Left ventricle myocardium inferior (tissue), 1 donor: Measurements from ENCODE around the gene NCOA7. TPM values are rescaled to one million over a fixed set of nuclear protein-coding genes. Genes with fewer than 3 reads are reported as not detected.

Experiments
- DNase-seq: peaks from one replicate; pipeline ENCODE4 v3.0.0-alpha.2; 2020
- H3K27ac ChIP-seq: fragments of 200-600 bp; replicated peaks from 2 replicates; pipeline ENCODE4 v1.8.0; 2021
- H3K27me3 ChIP-seq: fragments of 200-600 bp; 2 replicates; pipeline ENCODE4 v1.8.0; 2021; ENCODE audit warnings: low read depth
- H3K36me3 ChIP-seq: fragments of 200-600 bp; 2 replicates; pipeline ENCODE4 v1.8.0; 2021
- H3K4me1 ChIP-seq: fragments of 200-600 bp; 2 replicates; pipeline ENCODE4 v1.8.0; 2021
- H3K4me3 ChIP-seq: fragments of 200-600 bp; 2 replicates; pipeline ENCODE4 v1.8.0; 2021; ENCODE audit warnings: mild to moderate bottlenecking, moderate library complexity
- H3K9me3 ChIP-seq: fragments of 200-600 bp; replicated peaks from 2 replicates; pipeline ENCODE4 v1.8.0; 2021
- CTCF ChIP-seq: fragments of 200-600 bp; IDR thresholded peaks from 2 replicates; pipeline ENCODE4 v1.8.0; 2021; ENCODE audit warnings: antibody characterized with exemption, mild to moderate bottlenecking, borderline replicate concordance
- intact Hi-C: fragments of 100-400 bp; cut with micrococcal nuclease; formaldehyde crosslinking; loops from one replicate; pipeline ENCODE4 v1.11.0; 2022
- total RNA-seq: library from RNA; stranded (reverse); fragmentation: NEBNext Ultra II Directional; extraction: Animal tissue kit (Norgen Biotek cat#: 25700); gene quantifications from one replicate; pipeline ENCODE4 v1.2.1, GENCODE V29; 2021
- donor health status: DM: no; HTN: yes; CAD: no; lungs with severe emphysema.

NCOA7 gene
- total RNA-seq, 1 donor from 2014 or later: 10.3 TPM

DNA sequence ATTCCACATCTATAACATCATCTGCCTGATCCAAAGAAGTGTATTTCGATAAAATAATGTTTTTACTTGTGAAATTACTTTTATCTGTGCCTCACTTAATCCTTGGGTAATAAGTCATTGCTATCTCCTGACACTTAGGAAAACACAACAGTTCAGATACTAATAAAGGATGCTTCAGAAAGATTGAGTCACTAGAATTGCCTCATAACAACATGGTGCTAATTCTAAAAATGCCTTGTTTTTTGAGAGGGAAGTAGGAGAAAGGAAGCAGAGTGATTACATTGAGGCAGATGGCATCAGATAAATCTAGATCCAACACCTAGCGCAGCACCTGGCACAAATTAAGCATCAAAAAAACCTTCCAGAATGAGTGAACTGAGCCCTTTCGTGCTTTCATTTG, 69.0 kb downstream of the NCOA7 start:
- H3K4me1 ChIP-seq: no peaks in the 10 kb centered on the region
- TF ChIP-seq CTCF: no peak
- H3K9me3 ChIP-seq: no peaks in the 10 kb centered on the region
- no peak overlapping the region for H3K4me3 ChIP-seq
- H3K36me3 ChIP-seq: peaks cover 9% of the 10 kb centered on the region
- no peak overlapping the region for H3K27ac ChIP-seq
- no peaks in the 10 kb centered on the region for H3K27me3 ChIP-seq
- no peak for DNase-seq
- intact Hi-C loops: no loop called here

GRCh38 chr6:125863023-125863422, 72.3 kb downstream of the NCOA7 start:
- Histone ChIP-seq H3K36me3 (no peaks in the 10 kb centered on the region), H3K4me3 (no peak overlapping the region), H3K27ac (no peak overlapping the region), H3K27me3 (no peaks in the 10 kb centered on the region), H3K4me1 (peaks cover 5% of the 10 kb centered on the region), H3K9me3 (no peaks in the 10 kb centered on the region)
- no peak for DNase-seq
- TF ChIP-seq CTCF: no peak
- intact Hi-C loops: no loop called here

- no peak for TF ChIP-seq CTCF
- no peak for DNase-seq
- Histone ChIP-seq H3K27me3 (no peaks in the 10 kb centered on the region), H3K27ac (no peak overlapping the region), H3K4me1 (peaks cover 25% of the 10 kb centered on the region), H3K9me3 (no peaks in the 10 kb centered on the region), H3K4me3 (no peak overlapping the region), H3K36me3 (no peaks in the 10 kb centered on the region)
- intact Hi-C loops: no loop called here
These were observed 74.3 kb downstream of the NCOA7 start for GRCh38 chr6:125865015-125865414.

DNA sequence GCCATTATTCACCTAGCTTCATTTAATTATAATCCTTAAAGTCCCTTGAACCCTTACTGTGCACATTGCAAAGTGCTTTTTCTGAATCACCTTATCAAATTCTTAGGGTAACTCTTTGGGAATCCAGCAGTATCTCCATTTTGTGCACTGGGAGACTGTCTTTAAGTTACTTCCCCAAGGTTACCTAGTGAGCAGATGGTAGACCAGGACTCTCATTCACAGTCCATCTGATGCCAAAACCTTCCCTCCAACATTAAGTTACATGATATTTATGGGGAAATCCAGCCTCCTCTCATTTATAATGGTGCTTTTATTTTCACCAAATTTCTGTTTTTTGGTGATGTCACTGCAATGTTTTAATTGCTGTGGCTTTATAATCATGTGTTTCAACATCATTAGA, 75.7 kb downstream of the NCOA7 start:
- H3K27me3 ChIP-seq: no peaks in the 10 kb centered on the region
- no peaks in the 10 kb centered on the region for H3K36me3 ChIP-seq
- peaks cover 27% of the 10 kb centered on the region for H3K4me1 ChIP-seq
- TF ChIP-seq CTCF: no peak
- intact Hi-C loops: no loop called here
- no peak overlapping the region for H3K4me3 ChIP-seq
- H3K27ac ChIP-seq: no peak overlapping the region
- no peak for DNase-seq
- no peaks in the 10 kb centered on the region for H3K9me3 ChIP-seq

DNA sequence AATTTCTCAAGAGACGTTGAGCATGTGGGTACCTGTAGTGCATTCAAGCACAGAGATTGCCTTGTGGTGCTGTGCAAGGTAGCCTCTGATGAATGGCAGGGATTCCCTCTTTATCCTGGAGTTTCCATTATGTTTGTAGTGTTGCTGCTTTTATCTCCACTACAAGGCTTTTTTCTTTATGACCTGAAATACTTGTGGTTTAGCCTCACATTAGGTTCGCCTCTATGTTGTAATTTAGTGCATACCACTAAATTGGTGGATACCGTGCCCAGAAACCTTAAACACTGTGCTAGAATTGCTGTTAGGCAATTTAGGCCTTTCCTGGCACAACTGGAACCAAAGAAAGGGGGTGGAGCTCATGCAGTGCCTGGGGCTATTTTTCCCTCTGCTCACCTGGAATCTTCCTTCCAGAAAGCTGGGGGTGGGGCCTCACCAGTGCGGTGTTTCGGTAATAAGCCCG, 76.8 kb downstream of the NCOA7 start:
- no peaks in the 10 kb centered on the region for H3K36me3 ChIP-seq
- H3K27ac ChIP-seq: peak overlapping the region; percentile 0
- intact Hi-C loops: no loop called here
- H3K4me1 ChIP-seq: peaks cover 30% of the 10 kb centered on the region
- no peak for TF ChIP-seq CTCF
- H3K4me3 ChIP-seq: no peak overlapping the region
- no peaks in the 10 kb centered on the region for H3K9me3 ChIP-seq
- no peaks in the 10 kb centered on the region for H3K27me3 ChIP-seq
- DNase-seq: no peak

DNA sequence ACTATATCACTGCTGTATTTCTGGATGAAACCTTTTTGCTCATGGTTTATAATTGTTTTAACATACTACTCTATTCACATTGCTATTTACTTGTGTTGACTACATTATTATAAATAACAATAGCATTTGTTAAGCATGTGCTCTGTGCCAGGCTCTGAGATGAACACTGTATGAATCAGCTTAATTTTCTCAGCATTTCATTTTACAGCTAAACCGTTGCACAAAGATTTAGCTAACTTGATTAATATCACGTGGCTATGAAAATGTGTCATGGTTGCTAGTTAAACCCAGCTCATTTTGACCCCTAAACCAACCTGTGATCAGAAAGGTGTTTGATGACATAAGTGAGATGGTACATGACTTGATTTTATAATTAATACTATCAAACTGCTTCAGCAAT, 77.5 kb downstream of the NCOA7 start:
- DNase-seq: no peak
- Histone ChIP-seq H3K4me3 (no peak overlapping the region), H3K4me1 (peaks cover 30% of the 10 kb centered on the region), H3K36me3 (no peaks in the 10 kb centered on the region), H3K27me3 (no peaks in the 10 kb centered on the region), H3K27ac (peak overlapping the region; percentile 77), H3K9me3 (no peaks in the 10 kb centered on the region)
- intact Hi-C loops: no loop called here
- no peak for TF ChIP-seq CTCF
